Aorta (tissue), 5 donors: ENCODE data around the gene MGMT. TPM values are rescaled to one million over a fixed set of nuclear protein-coding genes. Genes with fewer than 3 reads are reported as not detected.

Experiments
- ATAC-seq: fragments of 200-7000 bp; cut with Tn5 transposase; one replicate; pipeline ENCODE4 v1.9.1; 2022; ENCODE audit warnings: moderate library complexity; ENCODE audit not compliant: low FRiP score
- DNase-seq, 2 donors: peaks; one replicate each; pipeline ENCODE4 v3.0.0-alpha.2; 2020
- H3K27ac ChIP-seq, 2 donors: one replicate each; pipeline ENCODE4 v1.5.1; 2013; ENCODE audit warnings: low read length in 2 of 2, mild to moderate bottlenecking in 2 of 2, moderate library complexity in 2 of 2, control low read depth in 1 of 2, inconsistent platforms in 1 of 2, low read depth in 1 of 2
- H3K27me3 ChIP-seq, 2 donors: one replicate each; pipeline ENCODE4 v1.6.1; 2013; ENCODE audit warnings: control low read depth in 1 of 2, low read length in 1 of 2, mild to moderate bottlenecking in 1 of 2, moderate library complexity in 1 of 2; ENCODE audit not compliant: insufficient read depth in 2 of 2, control insufficient read depth in 1 of 2
- H3K36me3 ChIP-seq, 2 donors: one replicate each; pipeline ENCODE4 v1.6.1; 2013; ENCODE audit warnings: control low read depth in 1 of 2, low read length in 1 of 2, mild to moderate bottlenecking in 1 of 2; ENCODE audit not compliant: insufficient read depth in 2 of 2, control insufficient read depth in 1 of 2
- H3K4me1 ChIP-seq, 2 donors: one replicate each; pipeline ENCODE4 v1.6.1; 2013; ENCODE audit warnings: low read length in 2 of 2, control low read depth in 1 of 2, mild to moderate bottlenecking in 1 of 2, moderate library complexity in 1 of 2; ENCODE audit not compliant: insufficient read depth in 2 of 2, control insufficient read depth in 1 of 2
- H3K4me3 ChIP-seq, 2 donors: one replicate each; pipeline ENCODE4 v1.5.1; 2013; ENCODE audit warnings: low read length in 2 of 2, control low read depth in 1 of 2, mild to moderate bottlenecking in 1 of 2
- H3K9me3 ChIP-seq: one replicate; pipeline ENCODE4 v1.6.1; 2013; ENCODE audit warnings: mild to moderate bottlenecking, low read length; ENCODE audit not compliant: control insufficient read depth
- whole genome bisulfite sequencing, 2 donors: extraction: QIAGEN DNeasy Blood & Tissue Kit; methylation state at CpG; one replicate each; pipeline ENCODE4 v1.1.7; 2013; 5-methylcytosine and 5-hydroxymethylcytosine counted together
- intact Hi-C, 2 donors: fragments of 100-400 bp; cut with DNase I; formaldehyde crosslinking; loops; one replicate each; pipeline versions ENCODE4 v1.14.2 to v1.15.0; 2022
- polyA plus RNA-seq, 2 donors: library from polyadenylated mRNA; stranded (reverse); fragments of 200-250 nt; gene quantifications; one replicate each; pipeline ENCODE4 v1.2.3, GENCODE V29; 2013
- total RNA-seq, 2 donors: library from RNA; stranded (reverse); fragmentation: NEBNext Ultra II Directional; extraction: Animal tissue kit (Norgen Biotek cat#: 25700); gene quantifications; one replicate each; pipeline ENCODE4 v1.2.1, GENCODE V29; 2021
- donor health status: healthy with polysubstance abuse.
- donor health status: Bipolar disorder and iron deficiency.
- donor health status: DM: no; HTN: no; CAD: no.
- donor health status: DM: no; HTN: no; CAD: no.
- donor health status: DM: yes; HTN: yes; CAD: no.

MGMT gene
- total and polyA plus RNA-seq, 4 donors, result 8.8 to 30.0 (median 14.1) TPM

DNA sequence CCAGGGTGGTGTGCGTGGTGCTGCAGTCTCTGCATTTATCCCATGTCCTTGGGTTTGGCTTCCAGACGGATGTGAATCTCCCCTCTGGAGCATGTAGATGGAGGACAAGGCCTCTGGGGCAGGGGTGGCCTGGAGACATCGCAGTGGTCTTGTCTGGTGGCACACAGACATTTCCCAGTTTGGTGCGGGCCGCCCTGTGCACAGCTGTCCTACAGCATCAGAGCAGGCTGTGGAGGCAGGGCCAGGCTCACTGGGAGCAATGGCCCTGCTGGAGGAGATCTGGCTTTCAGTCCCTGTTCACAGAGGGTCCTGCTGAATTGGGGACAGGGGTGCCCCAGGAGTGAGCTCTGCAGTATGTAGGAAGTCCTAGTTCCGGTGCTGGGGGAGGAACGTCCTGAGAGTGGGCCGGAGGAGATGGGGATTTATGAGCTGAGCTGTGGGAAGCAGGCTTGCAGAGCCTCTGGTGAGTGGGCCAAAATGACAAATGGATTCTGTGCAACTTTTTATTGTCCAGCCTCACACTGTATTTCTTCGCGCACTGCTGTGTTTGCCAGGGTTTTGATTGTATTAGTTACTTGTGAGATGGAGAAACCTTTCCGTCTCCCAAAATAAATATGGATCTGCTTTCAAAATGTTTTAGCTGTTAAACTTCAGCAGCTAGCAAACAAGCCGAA is 40.3 kb downstream of the MGMT start:
- no peaks in the 10 kb centered on the region for H3K36me3 ChIP-seq
- no peaks in the 10 kb centered on the region for H3K27me3 ChIP-seq
- DNase-seq, result no peak
- intact Hi-C loops, result no loop called here
- H3K4me1 ChIP-seq, result no peaks in the 10 kb centered on the region
- H3K27ac ChIP-seq, result no peak overlapping the region
- no peak for ATAC-seq
- H3K9me3 ChIP-seq, result no peaks in the 10 kb centered on the region
- 79 to 91% methylated on average over 12 of the region's 12 CpGs for WGBS, 2 donors
- H3K4me3 ChIP-seq, result no peak overlapping the region

DNA sequence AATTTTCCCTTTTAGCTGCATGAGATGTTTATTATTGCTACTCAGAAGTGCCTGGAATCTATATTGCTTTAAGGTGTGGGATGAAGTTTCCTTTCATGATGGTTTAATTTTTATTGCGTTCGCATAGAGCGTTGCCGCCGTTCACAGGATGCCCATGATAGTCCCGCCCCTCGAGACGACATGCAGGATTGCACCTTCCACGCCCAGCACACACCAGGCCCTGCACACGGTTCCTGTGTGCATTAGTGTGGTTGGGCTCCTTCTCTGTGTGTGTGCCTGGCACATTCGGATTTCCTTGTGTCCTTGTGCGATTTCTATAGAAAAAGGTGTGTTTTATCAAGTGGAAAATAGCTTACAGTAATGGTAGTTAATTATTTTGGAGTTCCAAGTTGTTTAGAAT is 42.1 kb downstream of the MGMT start:
- Histone ChIP-seq H3K9me3 (no peaks in the 10 kb centered on the region), H3K4me1 (no peaks in the 10 kb centered on the region), H3K27me3 (no peaks in the 10 kb centered on the region), H3K27ac (no peak overlapping the region), H3K4me3 (no peak overlapping the region), H3K36me3 (no peaks in the 10 kb centered on the region)
- ATAC-seq, result no peak
- no peak for DNase-seq
- WGBS, 2 donors, result 95% methylated on average over 12 of the region's 12 CpGs
- intact Hi-C loops, result no loop called here

DNA sequence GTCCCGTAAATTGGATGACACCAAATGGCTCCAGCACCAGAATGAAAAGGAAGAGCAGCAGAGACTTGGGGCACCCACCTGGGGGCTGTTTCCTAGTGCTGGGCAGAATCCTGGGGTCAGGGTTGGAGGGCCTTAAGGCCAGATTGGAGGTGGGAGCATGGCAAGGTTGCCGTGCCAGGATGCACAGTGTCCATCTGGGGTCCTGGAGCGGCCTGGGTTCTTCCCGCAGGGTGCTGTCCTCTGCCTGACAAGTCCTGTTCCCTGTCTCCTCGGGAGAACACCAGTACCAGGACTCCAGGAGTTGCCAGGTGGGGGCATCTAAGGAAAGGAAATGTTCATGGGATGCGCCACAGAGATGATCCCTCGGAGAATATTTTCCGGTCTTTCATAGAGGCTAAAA is 42.8 kb downstream of the MGMT start:
- Histone ChIP-seq H3K36me3 (no peaks in the 10 kb centered on the region), H3K4me1 (no peaks in the 10 kb centered on the region), H3K4me3 (no peak overlapping the region), H3K9me3 (no peaks in the 10 kb centered on the region), H3K27me3 (no peaks in the 10 kb centered on the region), H3K27ac (no peak overlapping the region)
- intact Hi-C loops, result no loop called here
- DNase-seq (no peak), ATAC-seq (no peak)
- WGBS, 2 donors, result 79 to 80% methylated on average over 8 of the region's 8 CpGs

DNA sequence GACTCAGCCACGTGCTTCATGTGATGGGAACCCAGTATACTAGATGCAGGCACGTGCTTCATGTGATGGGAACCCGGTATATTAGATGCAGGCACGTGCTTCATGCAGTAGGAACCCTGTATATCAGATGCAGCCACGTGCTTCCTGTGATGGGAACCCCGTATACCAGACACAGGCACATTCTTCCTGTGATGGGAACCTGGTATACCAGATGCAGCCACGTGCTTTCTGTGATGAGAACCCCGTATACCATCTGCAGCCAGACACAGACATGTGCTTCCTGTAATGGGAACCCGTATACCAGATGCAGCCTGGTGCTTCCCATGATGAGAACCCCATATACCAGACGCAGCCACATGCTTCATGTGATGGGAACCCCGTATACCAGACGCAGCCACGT is 44.0 kb downstream of the MGMT start:
- Histone ChIP-seq H3K36me3 (no peaks in the 10 kb centered on the region), H3K27ac (no peak overlapping the region), H3K9me3 (no peaks in the 10 kb centered on the region), H3K4me3 (no peak overlapping the region), H3K4me1 (no peaks in the 10 kb centered on the region), H3K27me3 (no peaks in the 10 kb centered on the region)
- ATAC-seq (no peak), DNase-seq (no peak)
- intact Hi-C loops, result no loop called here
- WGBS, 2 donors, result 92 to 96% methylated on average over 13 of the region's 13 CpGs

DNA sequence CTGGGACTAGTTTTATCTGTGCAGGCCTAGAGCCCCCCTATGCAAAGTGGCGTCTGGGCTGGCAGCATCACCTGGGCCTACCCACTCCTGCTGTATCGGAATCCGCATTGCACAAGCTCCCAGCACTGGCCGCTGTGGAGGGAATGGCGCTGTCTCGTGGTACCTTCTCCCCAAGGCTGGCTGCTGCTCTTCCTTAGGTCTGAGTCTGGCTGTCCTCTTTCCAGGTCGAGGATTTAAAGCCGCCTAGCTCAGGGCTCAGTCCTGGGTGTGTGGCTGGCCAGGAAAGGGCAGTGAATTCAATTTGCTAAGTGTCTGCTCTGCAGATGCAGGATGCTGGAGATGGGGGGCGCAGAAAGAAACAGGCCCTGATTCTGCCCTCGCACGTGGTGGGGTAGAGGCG is 44.7 kb downstream of the MGMT start:
- ATAC-seq (no peak), DNase-seq (no peak)
- Histone ChIP-seq H3K27ac (no peak overlapping the region), H3K4me3 (no peak overlapping the region), H3K36me3 (no peaks in the 10 kb centered on the region), H3K4me1 (no peaks in the 10 kb centered on the region), H3K9me3 (no peaks in the 10 kb centered on the region), H3K27me3 (no peaks in the 10 kb centered on the region)
- 96 to 97% methylated on average over 12 of the region's 12 CpGs for WGBS, 2 donors
- intact Hi-C loops, result no loop called here

DNA sequence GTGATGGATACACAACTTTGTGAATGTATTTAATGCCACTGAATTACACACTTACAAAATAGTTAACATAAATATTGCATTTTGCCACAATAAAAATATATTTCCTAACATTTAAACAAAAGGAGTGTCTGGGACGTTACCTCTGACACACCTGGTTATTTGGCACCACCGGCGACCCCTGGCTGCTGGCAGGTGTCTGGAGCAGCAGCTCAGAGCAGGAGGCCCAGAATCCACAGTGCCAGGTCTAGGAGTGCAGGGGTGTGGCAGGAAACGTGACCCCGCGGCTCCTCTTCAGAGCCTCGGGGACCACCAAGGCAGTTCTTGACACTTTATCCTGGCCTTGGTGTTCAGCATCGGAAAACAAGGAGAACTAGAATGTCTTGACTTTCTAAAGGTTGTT is 46.3 kb downstream of the MGMT start:
- WGBS, 2 donors, result 81% methylated on average over 8 of the region's 8 CpGs
- no peaks in the 10 kb centered on the region for H3K27me3 ChIP-seq
- ATAC-seq (no peak), DNase-seq (no peak)
- intact Hi-C loops, result no loop called here
- H3K4me1 ChIP-seq, result no peaks in the 10 kb centered on the region
- H3K4me3 ChIP-seq, result no peak overlapping the region
- no peak overlapping the region for H3K27ac ChIP-seq
- no peaks in the 10 kb centered on the region for H3K9me3 ChIP-seq
- no peaks in the 10 kb centered on the region for H3K36me3 ChIP-seq

DNA sequence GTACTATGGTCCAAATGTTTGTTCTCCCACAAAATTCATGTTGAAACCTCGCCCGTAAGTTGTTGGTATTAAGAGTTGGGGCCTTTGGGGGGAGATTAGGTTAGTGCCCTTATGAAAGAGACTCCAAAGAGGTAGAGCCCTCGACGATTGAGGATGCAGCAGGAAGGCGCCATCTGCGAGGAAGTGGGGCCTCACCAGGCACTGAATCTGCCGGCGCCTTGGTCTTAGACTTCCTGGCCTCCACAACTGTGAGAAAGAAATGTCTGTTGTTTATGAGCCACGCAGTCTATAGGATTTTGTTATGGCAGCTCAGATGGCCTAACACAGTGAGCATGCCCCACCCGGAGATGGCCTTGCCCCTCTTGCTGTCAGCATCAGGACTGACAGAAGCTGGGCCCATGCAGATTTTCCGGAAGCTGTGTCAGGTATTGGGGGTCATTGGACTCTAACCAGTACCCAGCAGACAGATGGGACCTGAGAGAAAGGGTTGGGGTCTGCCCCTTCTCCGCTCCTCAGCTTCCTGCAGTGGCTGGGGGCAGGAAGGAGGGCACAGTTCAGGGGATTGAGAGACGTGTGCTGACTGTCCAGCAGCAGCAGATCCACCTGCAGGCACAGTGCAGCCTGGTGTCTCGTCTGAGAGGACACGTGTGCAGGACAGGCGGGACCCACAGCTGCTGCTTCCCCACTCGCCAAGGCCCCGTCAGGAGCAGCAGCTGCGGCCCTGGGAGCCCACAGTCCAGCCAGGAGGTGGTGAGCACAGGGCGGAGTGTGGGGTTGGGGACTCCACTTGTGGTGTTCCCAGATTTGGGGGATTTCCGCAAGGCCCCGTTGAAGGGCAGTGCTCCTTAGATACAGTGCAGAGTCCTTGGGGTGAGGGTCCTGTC is 47.8 kb downstream of the MGMT start:
- no peak overlapping the region for H3K4me3 ChIP-seq
- no peaks in the 10 kb centered on the region for H3K27me3 ChIP-seq
- no peak overlapping the region for H3K27ac ChIP-seq
- DNase-seq (no peak), ATAC-seq (peak; percentile 17)
- intact Hi-C loops, result no loop called here
- no peaks in the 10 kb centered on the region for H3K9me3 ChIP-seq
- no peaks in the 10 kb centered on the region for H3K36me3 ChIP-seq
- WGBS, 2 donors, result 91 to 92% methylated on average over 22 of the region's 22 CpGs
- no peaks in the 10 kb centered on the region for H3K4me1 ChIP-seq

DNA sequence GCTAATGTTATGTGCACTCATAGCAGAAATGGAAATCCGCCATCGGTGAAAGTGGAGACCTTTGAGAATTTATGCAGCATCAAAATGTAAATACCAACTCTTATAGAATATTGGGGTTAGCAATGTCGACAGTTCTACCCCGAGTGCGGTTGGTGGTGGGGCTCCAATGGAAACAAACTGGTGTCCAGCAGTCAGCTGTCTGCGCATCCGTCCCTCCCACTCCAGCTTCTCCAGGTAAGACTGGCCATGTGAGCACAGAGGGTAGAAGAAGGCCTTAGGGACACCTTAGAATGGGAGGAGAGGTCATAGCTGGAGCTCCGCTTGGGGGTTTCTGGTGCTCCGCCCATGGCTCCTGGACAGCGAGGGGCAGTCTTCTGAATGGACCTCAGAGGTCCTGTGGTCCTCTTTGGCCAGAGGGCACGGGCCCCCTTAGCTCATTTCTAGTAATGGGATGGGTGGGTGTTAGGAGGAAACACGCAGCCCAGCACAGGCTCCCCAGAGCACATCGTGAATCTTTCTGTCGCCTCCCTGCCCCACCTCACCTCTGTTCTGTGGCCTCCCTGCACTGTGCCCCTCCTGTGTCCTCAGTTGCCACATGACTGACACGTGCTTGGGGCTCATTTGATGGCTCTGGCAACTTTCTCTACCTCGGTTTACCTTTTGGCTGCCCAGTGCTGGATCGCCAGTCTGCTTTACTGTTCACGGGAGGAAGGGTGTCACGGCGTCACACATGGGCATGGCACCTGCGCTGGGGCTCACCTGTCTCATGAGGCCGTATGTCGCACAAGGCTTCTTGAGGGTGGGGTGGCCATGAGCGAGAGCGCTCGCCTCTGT is 50.0 kb downstream of the MGMT start:
- ATAC-seq (no peak), DNase-seq (peak in 1 of 2 donors; percentile 51)
- intact Hi-C loops, result no loop called here
- no peaks in the 10 kb centered on the region for H3K9me3 ChIP-seq
- H3K4me3 ChIP-seq, result no peak overlapping the region
- H3K4me1 ChIP-seq, result no peaks in the 10 kb centered on the region
- H3K27ac ChIP-seq, result no peak overlapping the region
- WGBS, 2 donors, result 95 to 98% methylated on average over 26 of the region's 26 CpGs
- H3K27me3 ChIP-seq, result no peaks in the 10 kb centered on the region
- H3K36me3 ChIP-seq, result no peaks in the 10 kb centered on the region
